Measurements from ENCODE around the gene ARID1B. TPM values are rescaled to one million over a fixed set of nuclear protein-coding genes. Genes with fewer than 3 reads are reported as not detected.

The ARID1B gene
- total and polyA plus RNA-seq, 2 of the 4 experiments (the other 2 are of a cell fraction): 14.5 to 20.1 TPM

DNA sequence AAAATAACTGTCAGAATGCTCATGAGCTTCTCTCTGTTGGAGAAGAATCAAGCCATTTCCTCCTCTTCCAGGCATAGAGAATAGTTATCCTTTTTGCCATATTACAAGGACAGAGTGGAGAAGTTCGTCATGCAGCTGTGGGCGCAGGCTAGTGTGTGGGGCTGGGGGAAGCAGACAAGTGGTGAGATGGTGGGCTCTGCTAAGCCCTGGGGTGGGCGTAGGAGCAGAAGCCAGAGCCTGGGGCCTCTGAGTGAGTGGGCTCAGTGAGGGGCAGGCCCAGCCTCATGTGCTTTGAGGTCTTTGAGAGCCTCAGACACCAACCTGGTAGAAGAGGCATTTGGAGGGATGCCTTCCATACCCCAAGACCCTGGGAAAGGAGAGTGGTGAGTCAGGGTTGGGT lies 19.4 kb downstream of the ARID1B start:
- CTCF ChIA-PET: interaction anchor here (1.1 kb wide), 1 partner anchor 9 kb away, joined by 3 read pairs; no protein-coding TSS in a partner anchor
- no peak overlapping the region for H3K56ac ChIP-seq (ENCODE audit: extremely low read depth, insufficient read depth, low read length)
- H3K79me1 ChIP-seq (ENCODE audit: low read depth in 1 of 2, low read length in 2 of 2): peaks cover 36 to 93% of the 10 kb centered on the region in 2 experiments
- H3K4ac ChIP-seq (ENCODE audit: low read depth, low read length): no peak overlapping the region
- H3K23ac ChIP-seq (ENCODE audit: low read depth, low read length): no peak overlapping the region
- no peak overlapping the region for H3K14ac ChIP-seq (replicated peaks; ENCODE audit: low read depth, low read length)
- H4K5ac ChIP-seq (ENCODE audit: low read depth, low read length): no peak overlapping the region
- H2AFZ ChIP-seq (replicated peaks; ENCODE audit: low read length, poor library complexity): no peak overlapping the region
- no peaks in the 10 kb centered on the region for H3K9me3 ChIP-seq (ENCODE audit: control insufficient read depth, insufficient read depth, low read length)
- no peak overlapping the region for H4K91ac ChIP-seq (ENCODE audit: insufficient read depth, low read depth, low read length)
- H2BK15ac ChIP-seq (ENCODE audit: low read depth, low read length): no peak overlapping the region
- TF ChIP-seq, protein P1, sequence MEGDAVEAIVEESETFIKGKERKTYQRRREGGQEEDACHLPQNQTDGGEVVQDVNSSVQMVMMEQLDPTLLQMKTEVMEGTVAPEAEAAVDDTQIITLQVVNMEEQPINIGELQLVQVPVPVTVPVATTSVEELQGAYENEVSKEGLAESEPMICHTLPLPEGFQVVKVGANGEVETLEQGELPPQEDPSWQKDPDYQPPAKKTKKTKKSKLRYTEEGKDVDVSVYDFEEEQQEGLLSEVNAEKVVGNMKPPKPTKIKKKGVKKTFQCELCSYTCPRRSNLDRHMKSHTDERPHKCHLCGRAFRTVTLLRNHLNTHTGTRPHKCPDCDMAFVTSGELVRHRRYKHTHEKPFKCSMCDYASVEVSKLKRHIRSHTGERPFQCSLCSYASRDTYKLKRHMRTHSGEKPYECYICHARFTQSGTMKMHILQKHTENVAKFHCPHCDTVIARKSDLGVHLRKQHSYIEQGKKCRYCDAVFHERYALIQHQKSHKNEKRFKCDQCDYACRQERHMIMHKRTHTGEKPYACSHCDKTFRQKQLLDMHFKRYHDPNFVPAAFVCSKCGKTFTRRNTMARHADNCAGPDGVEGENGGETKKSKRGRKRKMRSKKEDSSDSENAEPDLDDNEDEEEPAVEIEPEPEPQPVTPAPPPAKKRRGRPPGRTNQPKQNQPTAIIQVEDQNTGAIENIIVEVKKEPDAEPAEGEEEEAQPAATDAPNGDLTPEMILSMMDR (conservative IDR thresholded peaks at IDR 0.05; ENCODE audit: low read depth, low read length): no peak
- no peak for TF ChIP-seq MAZ (IDR thresholded peaks at IDR 0.05; ENCODE audit: borderline replicate concordance, low read depth, low read length)
- TF ChIP-seq, protein P2, sequence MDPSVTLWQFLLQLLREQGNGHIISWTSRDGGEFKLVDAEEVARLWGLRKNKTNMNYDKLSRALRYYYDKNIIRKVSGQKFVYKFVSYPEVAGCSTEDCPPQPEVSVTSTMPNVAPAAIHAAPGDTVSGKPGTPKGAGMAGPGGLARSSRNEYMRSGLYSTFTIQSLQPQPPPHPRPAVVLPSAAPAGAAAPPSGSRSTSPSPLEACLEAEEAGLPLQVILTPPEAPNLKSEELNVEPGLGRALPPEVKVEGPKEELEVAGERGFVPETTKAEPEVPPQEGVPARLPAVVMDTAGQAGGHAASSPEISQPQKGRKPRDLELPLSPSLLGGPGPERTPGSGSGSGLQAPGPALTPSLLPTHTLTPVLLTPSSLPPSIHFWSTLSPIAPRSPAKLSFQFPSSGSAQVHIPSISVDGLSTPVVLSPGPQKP (IDR thresholded peaks at IDR 0.05; ENCODE audit: borderline replicate concordance, low read depth, low read length): no peak
- no peak for TF ChIP-seq BHLHE40 (IDR thresholded peaks at IDR 0.05; ENCODE audit: low read depth, low read length)
- TF ChIP-seq RAD21 (IDR thresholded peaks at IDR 0.05; ENCODE audit: low read length): no peak
- TF ChIP-seq POLR2A (IDR thresholded peaks at IDR 0.05; ENCODE audit: low read depth, low read length): no peak
- no peak for TF ChIP-seq RFX5 (IDR thresholded peaks at IDR 0.05; ENCODE audit: low read depth, low read length)
- no peak for TF ChIP-seq CEBPB (IDR thresholded peaks at IDR 0.05; ENCODE audit: low read depth, low read length)
- no peak for TF ChIP-seq USF2 (IDR thresholded peaks at IDR 0.05; ENCODE audit: low read depth, low read length)
- no peak overlapping the region for H2AK9ac ChIP-seq (replicated peaks; ENCODE audit: low read depth, low read length, poor library complexity)
- H3K4me1 ChIP-seq (ENCODE audit: control insufficient read depth, insufficient read depth, low read length): peaks cover 3% of the 10 kb centered on the region; the same call in 1 of the 2 replicates
- no TSS peak for BruUV-seq (replicated peaks)
- no peak overlapping the region for H3K4me3 ChIP-seq (ENCODE audit: insufficient read depth, low read depth, low read length)
- peaks cover 2% of the 10 kb centered on the region; the same call in 1 of the 2 replicates for H3K36me3 ChIP-seq (ENCODE audit: control insufficient read depth, insufficient read depth, low read length)
- ATAC-seq (ENCODE audit: low read depth) (no peak), DNase-seq (no peak)
- H3K4me2 ChIP-seq (ENCODE audit: low read depth, low read length): no peak overlapping the region
- no peak overlapping the region for H3K18ac ChIP-seq (ENCODE audit: low read depth, low read length)
- peaks cover 83% of the 10 kb centered on the region for H4K20me1 ChIP-seq (ENCODE audit: insufficient read depth, low read length)
- H2BK120ac ChIP-seq (ENCODE audit: low read depth, low read length): no peak overlapping the region
- no peaks in the 10 kb centered on the region for H3K27me3 ChIP-seq (ENCODE audit: control insufficient read depth, insufficient read depth, low read length)
- H3K27ac ChIP-seq (ENCODE audit: insufficient read depth, low read length): no peak overlapping the region
- no peak overlapping the region for H4K8ac ChIP-seq (ENCODE audit: low read depth in 2 of 2, low read length in 2 of 2)
- in situ Hi-C loops (cut with MboI; ENCODE audit: low sequenced_read_pairs) (no loop called here), dilution Hi-C loops (cut with HindIII; ENCODE audit: low sequenced_read_pairs, unreplicated experiment) (no loop called here), intact Hi-C loops (cut with micrococcal nuclease) (no loop called here)
- WGBS, 2 experiments (ENCODE audit: extremely low coverage in 2 of 2, insufficient read length in 1 of 2): 83% methylated on average over 2 of the region's 3 CpGs; no CpG with 5 or more reads in 1 of the 2 experiments
- H2AK5ac ChIP-seq (ENCODE audit: low read depth, low read length): no peak overlapping the region
- H2BK5ac ChIP-seq (ENCODE audit: low read depth, low read length, poor library complexity, severe bottlenecking): no peak overlapping the region
- peaks cover 20% of the 10 kb centered on the region for H3K9me1 ChIP-seq (ENCODE audit: insufficient read depth, low read length)
- no peak overlapping the region for H3K9ac ChIP-seq (ENCODE audit: low read depth, low read length)
- no peak overlapping the region for H2BK20ac ChIP-seq (ENCODE audit: low read depth, low read length)
- POLR2A ChIA-PET (ENCODE audit: unreplicated experiment): no interaction called here

Measured in IMR-90 (cell line).